Astrocyte of the spinal cord (primary cell): ENCODE measurements around the gene SPACA7.

Experiments
- DNase-seq: peaks from one replicate; pipeline ENCODE4 v3.0.0; 2011; ENCODE audit warnings: low read depth, low spot score
- H3K4me3 ChIP-seq: 2 replicates; pipeline ENCODE4 v1.5.1; 2011; ENCODE audit warnings: low read depth, mild to moderate bottlenecking, low read length, moderate library complexity
- in situ Hi-C: cut with HindIII; loops from 2 replicates; pipeline ENCODE4 v1.10.0; 2017; ENCODE audit warnings: low sequenced_read_pairs
- TF ChIP-seq, protein P1 (sequence below): IDR thresholded peaks from 2 replicates; pipeline ENCODE4 v1.5.1; 2012; ENCODE audit warnings: low read depth, mild to moderate bottlenecking, low read length, inconsistent platforms

The SPACA7 gene

DNA sequence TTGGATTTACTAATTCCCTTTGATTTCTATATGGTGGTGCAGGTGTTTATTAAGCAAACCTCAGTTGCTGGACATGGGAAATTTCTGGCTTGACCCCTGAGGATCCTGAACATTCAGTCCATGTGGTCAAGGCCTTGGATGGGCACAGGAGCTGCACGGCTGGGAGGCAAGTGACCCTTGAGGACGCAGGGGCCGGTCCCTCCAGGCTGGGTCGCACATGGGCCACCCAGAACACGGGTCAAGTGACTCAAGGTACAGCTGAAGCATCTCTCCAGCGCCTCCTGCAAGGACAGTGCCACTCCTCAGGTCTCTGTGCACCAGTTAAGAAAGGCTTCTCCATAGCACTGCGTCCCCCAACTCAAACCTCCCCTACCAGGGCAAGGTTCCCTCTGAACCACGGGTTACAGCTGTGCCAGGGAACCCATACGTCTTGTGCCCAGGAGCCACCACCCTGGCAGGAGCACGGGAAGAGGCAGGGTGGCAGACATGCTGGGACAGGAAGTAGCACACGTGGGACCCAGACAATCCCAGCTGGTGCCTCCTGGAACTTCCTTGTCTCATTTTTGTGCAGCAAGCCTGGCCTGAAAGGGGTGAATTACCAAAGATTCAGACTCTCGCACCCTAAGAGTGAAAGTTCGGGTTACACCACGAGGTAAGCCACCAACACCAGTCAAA is 93.1 kb downstream of the SPACA7 start:
- in situ Hi-C loops: no loop called here
- TF ChIP-seq, protein P1, sequence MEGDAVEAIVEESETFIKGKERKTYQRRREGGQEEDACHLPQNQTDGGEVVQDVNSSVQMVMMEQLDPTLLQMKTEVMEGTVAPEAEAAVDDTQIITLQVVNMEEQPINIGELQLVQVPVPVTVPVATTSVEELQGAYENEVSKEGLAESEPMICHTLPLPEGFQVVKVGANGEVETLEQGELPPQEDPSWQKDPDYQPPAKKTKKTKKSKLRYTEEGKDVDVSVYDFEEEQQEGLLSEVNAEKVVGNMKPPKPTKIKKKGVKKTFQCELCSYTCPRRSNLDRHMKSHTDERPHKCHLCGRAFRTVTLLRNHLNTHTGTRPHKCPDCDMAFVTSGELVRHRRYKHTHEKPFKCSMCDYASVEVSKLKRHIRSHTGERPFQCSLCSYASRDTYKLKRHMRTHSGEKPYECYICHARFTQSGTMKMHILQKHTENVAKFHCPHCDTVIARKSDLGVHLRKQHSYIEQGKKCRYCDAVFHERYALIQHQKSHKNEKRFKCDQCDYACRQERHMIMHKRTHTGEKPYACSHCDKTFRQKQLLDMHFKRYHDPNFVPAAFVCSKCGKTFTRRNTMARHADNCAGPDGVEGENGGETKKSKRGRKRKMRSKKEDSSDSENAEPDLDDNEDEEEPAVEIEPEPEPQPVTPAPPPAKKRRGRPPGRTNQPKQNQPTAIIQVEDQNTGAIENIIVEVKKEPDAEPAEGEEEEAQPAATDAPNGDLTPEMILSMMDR: no peak
- H3K4me3 ChIP-seq: no peak overlapping the region
- no peak for DNase-seq

DNA sequence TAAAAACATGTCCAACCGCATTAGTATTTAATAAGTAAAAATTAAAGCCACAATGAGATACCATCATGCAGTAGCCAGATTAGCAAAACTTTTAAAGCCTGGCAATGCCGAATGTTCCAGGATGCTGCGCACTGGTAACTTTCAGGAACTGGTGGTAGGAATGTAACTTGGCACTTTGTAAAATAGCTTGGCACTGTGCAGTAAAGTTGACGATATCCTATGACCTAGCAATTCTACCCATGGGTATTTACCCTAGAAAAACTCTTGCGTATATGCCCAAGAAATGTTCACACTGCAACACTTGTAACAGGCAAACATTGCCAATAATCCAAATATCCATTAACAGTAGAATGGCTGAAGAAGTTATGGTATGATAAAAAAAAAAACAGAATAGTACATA is 97.7 kb downstream of the SPACA7 start:
- in situ Hi-C loops: no loop called here
- TF ChIP-seq, protein P1: no peak
- H3K4me3 ChIP-seq: no peak overlapping the region
- no peak for DNase-seq

DNA sequence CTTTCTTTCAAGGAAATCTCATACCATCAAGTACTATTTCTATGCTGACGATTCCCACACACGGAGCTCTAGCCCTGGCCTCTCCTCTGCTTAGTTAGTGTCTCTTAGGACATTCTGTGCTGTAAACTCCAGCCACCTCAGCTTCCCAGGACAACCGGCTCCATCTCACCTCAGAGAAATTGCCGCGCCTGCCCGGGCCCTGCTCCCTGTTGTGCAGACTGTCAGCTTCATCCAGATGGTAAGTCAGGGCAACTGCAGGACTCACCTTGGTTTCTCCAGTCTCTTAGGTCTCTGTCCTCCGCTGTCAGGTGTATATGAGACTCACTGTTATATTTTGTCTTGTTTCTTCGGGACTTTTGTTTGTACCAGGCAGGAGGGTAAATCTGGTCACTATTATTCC is 98.7 kb downstream of the SPACA7 start:
- no peak overlapping the region for H3K4me3 ChIP-seq
- TF ChIP-seq, protein P1: no peak
- in situ Hi-C loops: no loop called here
- DNase-seq: no peak

DNA sequence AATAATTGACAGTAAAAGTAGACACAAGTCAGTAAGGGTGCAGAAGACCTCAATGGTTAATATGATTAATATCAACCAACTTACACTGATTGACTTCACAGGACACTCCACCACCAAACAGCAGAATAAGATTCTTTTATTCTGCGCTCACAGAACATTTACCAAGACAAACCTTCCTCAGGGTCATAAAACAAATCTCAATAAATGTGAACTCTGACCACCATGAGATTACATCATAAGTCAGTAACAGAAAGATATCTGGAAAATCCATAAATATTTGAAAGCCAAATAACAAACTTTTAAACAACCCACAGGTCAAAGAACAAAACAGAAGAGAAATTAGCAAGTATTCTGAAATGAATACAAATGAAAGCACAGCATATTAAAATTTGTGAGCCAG is 99.7 kb downstream of the SPACA7 start:
- TF ChIP-seq, protein P1: no peak
- no peak for DNase-seq
- H3K4me3 ChIP-seq: no peak overlapping the region
- in situ Hi-C loops: no loop called here

DNA sequence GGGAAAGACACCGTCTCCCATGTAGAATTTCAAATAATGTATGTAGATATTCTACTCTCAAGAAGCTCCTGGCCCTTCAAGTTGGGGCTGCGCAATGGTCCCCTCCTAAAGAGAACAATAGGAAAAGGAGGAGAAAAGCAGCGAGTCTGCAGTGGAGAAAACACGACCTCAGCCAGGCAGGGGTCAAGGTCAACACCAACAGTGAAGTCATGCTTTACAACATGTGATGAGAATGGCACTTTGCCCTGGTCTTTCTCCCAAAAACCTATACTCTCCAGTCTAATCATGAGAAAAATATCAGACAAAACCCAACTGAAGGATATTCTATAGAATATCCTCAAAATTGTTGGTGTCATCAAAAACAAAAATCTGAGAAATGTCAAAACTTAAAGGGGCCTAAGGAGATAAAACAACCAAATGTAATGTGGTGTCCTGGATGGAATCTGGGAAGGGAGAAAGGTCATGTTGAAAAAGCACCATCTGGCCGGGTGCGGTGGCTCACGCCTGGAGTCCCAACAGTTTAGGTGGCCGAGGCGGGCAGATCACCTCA is 101.0 kb downstream of the SPACA7 start:
- H3K4me3 ChIP-seq: no peak overlapping the region
- in situ Hi-C loops: no loop called here
- DNase-seq: no peak
- TF ChIP-seq, protein P1: no peak

DNA sequence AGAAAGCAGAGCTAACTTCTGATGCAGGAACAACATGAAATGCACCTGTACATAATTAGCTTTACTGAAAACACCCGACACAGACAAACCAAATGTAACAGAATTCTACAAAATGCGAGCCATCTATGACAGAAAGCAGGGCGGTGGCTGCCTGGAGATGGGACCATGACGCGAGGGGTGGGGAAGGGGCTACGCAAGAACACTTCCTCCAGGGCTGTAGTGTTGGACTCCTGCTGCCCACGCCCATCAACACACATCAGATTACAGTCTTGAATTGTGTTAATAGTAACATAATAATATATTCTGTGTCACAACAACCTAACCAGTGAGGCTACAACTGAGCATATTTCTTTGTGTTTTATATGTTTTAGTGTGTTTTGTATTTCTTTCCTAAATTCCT is 103.2 kb downstream of the SPACA7 start:
- H3K4me3 ChIP-seq: no peak overlapping the region
- DNase-seq: no peak
- TF ChIP-seq, protein P1: no peak
- in situ Hi-C loops: no loop called here

DNA sequence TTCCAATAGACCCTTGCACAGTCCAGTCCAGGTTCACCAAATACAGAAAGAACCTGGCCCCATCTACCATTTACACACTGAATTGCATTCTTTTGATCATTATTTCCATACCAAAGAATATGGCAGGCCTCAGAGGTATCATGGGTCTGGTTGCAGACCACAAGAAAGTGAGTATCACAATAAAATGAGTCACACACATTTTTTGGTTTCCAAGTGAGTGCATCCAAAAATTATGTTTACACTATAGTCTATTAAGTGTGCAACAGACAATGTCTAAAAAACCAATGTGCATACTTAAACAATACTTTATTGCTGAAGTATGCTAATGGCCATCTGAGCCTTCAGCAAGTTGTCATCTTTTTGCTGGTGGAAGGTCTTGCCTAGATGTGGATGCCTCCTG is 105.3 kb downstream of the SPACA7 start:
- H3K4me3 ChIP-seq: no peak overlapping the region
- peak; percentile 1 for DNase-seq
- TF ChIP-seq, protein P1: no peak
- in situ Hi-C loops: no loop called here
